ENCODE data around the gene SGCA.

SGCA gene

DNA sequence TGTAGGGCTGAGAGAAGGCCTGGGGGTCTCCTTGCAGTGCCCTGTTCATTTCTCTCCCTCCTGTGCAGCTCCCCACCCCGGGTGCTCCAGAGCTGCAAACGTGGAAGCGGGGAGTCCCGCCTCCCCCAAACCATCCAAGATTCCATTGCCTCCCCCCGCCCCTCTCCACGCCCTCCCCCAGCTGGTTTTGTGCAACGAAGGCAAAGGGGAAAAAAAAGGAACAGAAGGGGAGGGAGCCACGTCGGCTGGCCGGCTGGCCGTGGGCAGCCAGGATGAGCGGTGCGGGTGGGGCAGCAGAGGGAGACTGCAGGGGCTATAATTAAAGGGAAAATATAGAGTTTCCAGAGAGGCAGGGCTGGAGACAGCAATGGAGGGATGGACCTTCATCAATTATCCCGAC is 37.3 kb downstream of the SGCA start:
- Histone ChIP-seq H3K4me1 (ENCODE audit: control insufficient read depth, insufficient read depth, low read length) (no peaks in the 10 kb centered on the region), H3K27ac (ENCODE audit: extremely low read depth, low read depth, low read length) (no peak overlapping the region), H3K36me3 (ENCODE audit: control insufficient read depth in 2 of 2, insufficient read depth in 1 of 2, low read length in 2 of 2) (no peaks in the 10 kb centered on the region), H3K4me3 (ENCODE audit: low read depth, low read length) (no peak overlapping the region), H3K9me3 (ENCODE audit: control insufficient read depth, insufficient read depth, low read depth, low read length) (no peaks in the 10 kb centered on the region)
- no peak for TF ChIP-seq ZNF174 (tag by site-specific recombination; IDR thresholded peaks at IDR 0.05)
- peak; percentile 28; the same call in 1 of the 2 replicates for TF ChIP-seq EGR2 (tag by site-specific recombination; IDR thresholded peaks at IDR 0.05; ENCODE audit: low read depth)
- POLR2A ChIA-PET, result interaction anchor here (2.5 kb wide), 1 partner anchor 9 kb away, joined by 6 read pairs; no protein-coding TSS in a partner anchor
- CTCF ChIA-PET, result interaction anchor here (0.6 to 18.0 kb wide), 6 partner anchors 13 to 332 kb away, joined by 5 to 487 read pairs (median 140); partner anchors contain the start of gene TMEM92

DNA sequence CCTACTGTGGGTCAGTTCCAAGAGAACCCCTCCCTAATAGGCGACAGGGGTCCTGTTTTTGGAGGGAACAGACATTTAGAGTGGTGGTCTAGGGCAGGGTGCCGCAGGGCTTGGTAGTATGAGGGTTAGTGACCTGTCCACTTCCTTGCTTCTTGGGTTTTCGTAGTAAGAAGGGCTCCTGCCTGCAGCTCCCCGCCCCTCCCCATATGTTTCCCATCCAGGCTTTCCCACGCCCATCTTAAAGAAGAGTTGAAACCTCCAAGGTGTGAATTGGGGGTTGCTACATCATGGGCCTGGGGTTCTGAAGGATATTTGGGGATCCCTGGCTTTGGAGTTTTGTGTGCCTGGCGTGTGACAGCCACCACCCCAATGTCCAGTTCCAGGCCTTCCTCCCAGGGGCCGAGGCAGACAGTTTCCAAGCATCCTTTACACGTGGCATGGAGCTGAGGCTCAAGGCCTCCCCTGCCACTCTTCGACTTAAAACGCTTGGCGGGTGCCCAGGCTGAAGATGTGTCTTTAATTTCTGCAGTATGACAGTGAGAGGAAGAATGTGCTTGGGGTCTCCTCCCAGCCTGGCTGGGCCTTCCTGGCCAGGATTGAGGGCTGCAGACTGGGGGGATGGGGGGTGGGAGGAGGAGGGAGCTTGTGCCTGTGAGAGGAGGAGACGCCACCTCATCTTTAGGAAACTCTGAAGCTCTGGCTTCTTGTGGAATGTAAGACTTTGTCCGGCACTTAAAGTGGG is 38.0 kb downstream of the SGCA start:
- CTCF ChIA-PET, result interaction anchor here (0.7 to 18.0 kb wide), 7 partner anchors 12 to 159 kb away, joined by 3 to 487 read pairs (median 8); partner anchors contain the start of gene TMEM92
- POLR2A ChIA-PET, result interaction anchor here (1.1 kb wide), 1 partner anchor 60 kb away, joined by 3 read pairs; no protein-coding TSS in a partner anchor
- Histone ChIP-seq H3K4me1 (ENCODE audit: control insufficient read depth, insufficient read depth, low read length) (no peaks in the 10 kb centered on the region), H3K4me3 (ENCODE audit: low read depth, low read length) (no peak overlapping the region), H3K36me3 (ENCODE audit: control insufficient read depth in 2 of 2, insufficient read depth in 1 of 2, low read length in 2 of 2) (no peaks in the 10 kb centered on the region), H3K9me3 (ENCODE audit: control insufficient read depth, insufficient read depth, low read depth, low read length) (no peaks in the 10 kb centered on the region), H3K27ac (ENCODE audit: extremely low read depth, low read depth, low read length) (no peak overlapping the region)
- TF ChIP-seq, protein P1, sequence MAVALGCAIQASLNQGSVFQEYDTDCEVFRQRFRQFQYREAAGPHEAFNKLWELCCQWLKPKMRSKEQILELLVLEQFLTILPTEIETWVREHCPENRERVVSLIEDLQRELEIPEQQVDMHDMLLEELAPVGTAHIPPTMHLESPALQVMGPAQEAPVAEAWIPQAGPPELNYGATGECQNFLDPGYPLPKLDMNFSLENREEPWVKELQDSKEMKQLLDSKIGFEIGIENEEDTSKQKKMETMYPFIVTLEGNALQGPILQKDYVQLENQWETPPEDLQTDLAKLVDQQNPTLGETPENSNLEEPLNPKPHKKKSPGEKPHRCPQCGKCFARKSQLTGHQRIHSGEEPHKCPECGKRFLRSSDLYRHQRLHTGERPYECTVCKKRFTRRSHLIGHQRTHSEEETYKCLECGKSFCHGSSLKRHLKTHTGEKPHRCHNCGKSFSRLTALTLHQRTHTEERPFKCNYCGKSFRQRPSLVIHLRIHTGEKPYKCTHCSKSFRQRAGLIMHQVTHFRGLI (tag by site-specific recombination; IDR thresholded peaks at IDR 0.05), result no peak
- no peak for TF ChIP-seq ZNF473 (tag by site-specific recombination; IDR thresholded peaks at IDR 0.05)
- no peak for TF ChIP-seq SP3 (tag by site-specific recombination; IDR thresholded peaks at IDR 0.05)
- no peak for TF ChIP-seq ZNF830 (tag by site-specific recombination; IDR thresholded peaks at IDR 0.05; ENCODE audit: low read depth)
- no peak for TF ChIP-seq ZBTB17 (tag by site-specific recombination; IDR thresholded peaks at IDR 0.05)
- TF ChIP-seq ZIC2 (tag by site-specific recombination; IDR thresholded peaks at IDR 0.05), result no peak
- no peak for TF ChIP-seq ZFP69B (tag by site-specific recombination; IDR thresholded peaks at IDR 0.05)
- TF ChIP-seq TCF7L2 (IDR thresholded peaks at IDR 0.05; ENCODE audit: borderline replicate concordance, low read depth, low read length), result no peak
- TF ChIP-seq SP7 (tag by site-specific recombination; IDR thresholded peaks at IDR 0.05), result no peak
- TF ChIP-seq ZBTB8A (tag by site-specific recombination; IDR thresholded peaks at IDR 0.05), result no peak
- no peak for TF ChIP-seq ZNF658 (tag by site-specific recombination; IDR thresholded peaks at IDR 0.05)
- no peak for TF ChIP-seq BCL11A (tag by site-specific recombination; IDR thresholded peaks at IDR 0.05; ENCODE audit: low read depth)
- TF ChIP-seq OVOL3 (tag by site-specific recombination; IDR thresholded peaks at IDR 0.05), result no peak
- no peak for TF ChIP-seq ZNF311 (tag by site-specific recombination; IDR thresholded peaks at IDR 0.05; ENCODE audit: borderline replicate concordance)
- TF ChIP-seq ZNF155 (tag by site-specific recombination; IDR thresholded peaks at IDR 0.05), result no peak
- TF ChIP-seq, protein P2, sequence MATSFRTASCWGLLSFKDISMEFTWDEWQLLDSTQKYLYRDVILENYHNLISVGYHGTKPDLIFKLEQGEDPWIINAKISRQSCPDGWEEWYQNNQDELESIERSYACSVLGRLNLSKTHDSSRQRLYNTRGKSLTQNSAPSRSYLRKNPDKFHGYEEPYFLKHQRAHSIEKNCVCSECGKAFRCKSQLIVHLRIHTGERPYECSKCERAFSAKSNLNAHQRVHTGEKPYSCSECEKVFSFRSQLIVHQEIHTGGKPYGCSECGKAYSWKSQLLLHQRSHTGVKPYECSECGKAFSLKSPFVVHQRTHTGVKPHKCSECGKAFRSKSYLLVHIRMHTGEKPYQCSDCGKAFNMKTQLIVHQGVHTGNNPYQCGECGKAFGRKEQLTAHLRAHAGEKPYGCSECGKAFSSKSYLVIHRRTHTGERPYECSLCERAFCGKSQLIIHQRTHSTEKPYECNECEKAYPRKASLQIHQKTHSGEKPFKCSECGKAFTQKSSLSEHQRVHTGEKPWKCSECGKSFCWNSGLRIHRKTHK (tag by site-specific recombination; IDR thresholded peaks at IDR 0.05), result no peak
- TF ChIP-seq, protein P3, sequence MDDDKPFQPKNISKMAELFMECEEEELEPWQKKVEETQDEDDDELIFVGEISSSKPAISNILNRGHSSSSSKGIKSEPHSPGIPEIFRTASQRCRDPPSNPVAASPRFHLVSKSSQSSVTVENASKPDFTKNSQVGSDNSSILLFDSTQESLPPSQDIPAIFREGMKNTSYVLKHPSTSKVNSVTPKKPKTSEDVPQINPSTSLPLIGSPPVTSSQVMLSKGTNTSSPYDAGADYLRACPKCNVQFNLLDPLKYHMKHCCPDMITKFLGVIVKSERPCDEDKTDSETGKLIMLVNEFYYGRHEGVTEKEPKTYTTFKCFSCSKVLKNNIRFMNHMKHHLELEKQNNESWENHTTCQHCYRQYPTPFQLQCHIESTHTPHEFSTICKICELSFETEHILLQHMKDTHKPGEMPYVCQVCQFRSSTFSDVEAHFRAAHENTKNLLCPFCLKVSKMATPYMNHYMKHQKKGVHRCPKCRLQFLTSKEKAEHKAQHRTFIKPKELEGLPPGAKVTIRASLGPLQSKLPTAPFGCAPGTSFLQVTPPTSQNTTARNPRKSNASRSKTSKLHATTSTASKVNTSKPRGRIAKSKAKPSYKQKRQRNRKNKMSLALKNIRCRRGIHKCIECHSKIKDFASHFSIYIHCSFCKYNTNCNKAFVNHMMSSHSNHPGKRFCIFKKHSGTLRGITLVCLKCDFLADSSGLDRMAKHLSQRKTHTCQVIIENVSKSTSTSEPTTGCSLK (tag by site-specific recombination; IDR thresholded peaks at IDR 0.05), result no peak
- no peak for TF ChIP-seq ZNF585B (tag by site-specific recombination; IDR thresholded peaks at IDR 0.05)
